HG03520 (cell line): Measurements from ENCODE around the gene UBL4B.

Experiments used
- ATAC-seq: cut with Tn5 transposase; IDR thresholded peaks from one replicate; pipeline ENCODE4 v1.9.1; 2021; ENCODE audit warnings: mild to moderate bottlenecking, moderate library complexity; ENCODE audit not compliant: unreplicated experiment

The UBL4B gene

GRCh38 chr1:110152133-110152785 is 40.0 kb downstream of the UBL4B start:
- ATAC-seq: no peak

- no peak for ATAC-seq
These were observed 41.2 kb downstream of the UBL4B start for GRCh38 chr1:110153407-110153950.

GRCh38 chr1:110155878-110156522 is 43.8 kb downstream of the UBL4B start:
- no peak for ATAC-seq

- no peak for ATAC-seq
These were observed 46.0 kb downstream of the UBL4B start for GRCh38 chr1:110158261-110158660.

- ATAC-seq: no peak
These were observed 46.9 kb downstream of the UBL4B start for GRCh38 chr1:110159168-110159567.

GRCh38 chr1:110160538-110161100 is 48.4 kb downstream of the UBL4B start:
- no peak for ATAC-seq

GRCh38 chr1:110161165-110161564 is 48.9 kb downstream of the UBL4B start:
- no peak for ATAC-seq

- ATAC-seq: no peak
These were observed 49.6 kb downstream of the UBL4B start for GRCh38 chr1:110161849-110162248.
